Neural progenitor cell (in vitro differentiated cells): ENCODE measurements around the gene PLP2. TPM values are rescaled to one million over a fixed set of nuclear protein-coding genes. Genes with fewer than 3 reads are reported as not detected.

Source experiments
- DNase-seq: peaks from one replicate; pipeline ENCODE4 v3.0.0-alpha.2; 2016; ENCODE audit warnings: low spot score
- H2AFZ ChIP-seq: fragments of 200-600 bp; sonication (generic); replicated peaks from 2 replicates; pipeline ENCODE4 v1.6.1; 2016; ENCODE audit warnings: antibody characterized with exemption
- H3F3A ChIP-seq: fragments of 200-600 bp; sonication (generic); 2 replicates; pipeline ENCODE4 v1.6.1; 2016; ENCODE audit warnings: antibody characterized with exemption, low read depth
- H3K27ac ChIP-seq: fragments of 200-600 bp; sonication (generic); 2 replicates; pipeline ENCODE4 v1.5.1; 2016; ENCODE audit warnings: mild to moderate bottlenecking
- H3K27me3 ChIP-seq: fragments of 200-600 bp; sonication (generic); 2 replicates; pipeline ENCODE4 v1.6.1; 2016; ENCODE audit warnings: mild to moderate bottlenecking, moderate library complexity
- H3K36me3 ChIP-seq: fragments of 200-600 bp; sonication (generic); 2 replicates; pipeline ENCODE4 v1.5.1; 2016
- H3K4me1 ChIP-seq: fragments of 200-600 bp; sonication (generic); 2 replicates; pipeline ENCODE4 v1.6.1; 2016; ENCODE audit warnings: mixed run types
- H3K4me2 ChIP-seq: fragments of 200-600 bp; sonication (generic); 2 replicates; pipeline ENCODE4 v1.6.1; 2016
- H3K4me3 ChIP-seq: fragments of 200-600 bp; sonication (generic); 2 replicates; pipeline ENCODE4 v1.5.1; 2016
- H3K79me2 ChIP-seq: fragments of 200-600 bp; sonication (generic); 2 replicates; pipeline ENCODE4 v1.6.1; 2016; ENCODE audit warnings: low read depth
- H3K9ac ChIP-seq: fragments of 200-600 bp; sonication (generic); 2 replicates; pipeline ENCODE4 v1.6.1; 2016
- H3K9me3 ChIP-seq: fragments of 200-600 bp; sonication (generic); 2 replicates; pipeline ENCODE4 v1.5.1; 2016; ENCODE audit warnings: low read depth
- H4K20me1 ChIP-seq: fragments of 200-600 bp; sonication (generic); 2 replicates; pipeline ENCODE4 v1.6.1; 2016; ENCODE audit warnings: low read depth
- H3K27ac Mint-ChIP-seq: 3 replicates; pipeline ENCODE4 v1.8.0; 2021; ENCODE audit warnings: mixed read lengths
- H3K27me3 Mint-ChIP-seq: 2 replicates; pipeline ENCODE4 v1.8.0; 2022; ENCODE audit warnings: low read depth, mild to moderate bottlenecking, inconsistent platforms, moderate library complexity, mixed read lengths; ENCODE audit not compliant: insufficient read depth
- H3K36me3 Mint-ChIP-seq: 3 replicates; pipeline ENCODE4 v1.8.0; 2021; ENCODE audit warnings: mixed read lengths
- H3K4me1 Mint-ChIP-seq: 3 replicates; pipeline ENCODE4 v1.8.0; 2021; ENCODE audit warnings: mixed read lengths
- H3K4me3 Mint-ChIP-seq: 3 replicates; pipeline ENCODE4 v1.8.0; 2021; ENCODE audit warnings: mild to moderate bottlenecking, moderate library complexity, mixed read lengths
- H3K9me3 Mint-ChIP-seq: 3 replicates; pipeline ENCODE4 v1.8.0; 2020; ENCODE audit warnings: mixed read lengths
- EZH2 ChIP-seq: fragments of 200-600 bp; sonication (generic); IDR thresholded peaks from 2 replicates; pipeline ENCODE4 v1.6.1; 2017; ENCODE audit warnings: antibody characterized with exemption, mild to moderate bottlenecking, moderate library complexity
- EZH2phosphoT487 ChIP-seq: fragments of 200-600 bp; sonication (generic); IDR thresholded peaks from 2 replicates; pipeline ENCODE4 v1.6.1; 2017; ENCODE audit warnings: antibody characterized with exemption
- small RNA-seq: library from RNA; depleted of rRNA; stranded (forward); fragments of <200 nt; gene quantifications from one replicate; pipeline ENCODE3, GENCODE V24; 2015
- total RNA-seq: library from RNA; depleted of rRNA; stranded (reverse); fragments of >200 nt; gene quantifications from 2 replicates; pipeline ENCODE4 v1.2.3, GENCODE V29; 2015; ENCODE audit warnings: low replicate concordance
- TF ChIP-seq, protein P1 (sequence below): fragments of 200-600 bp; sonication (generic); IDR thresholded peaks from 2 replicates; pipeline ENCODE4 v1.5.1; 2017; ENCODE audit warnings: antibody characterized with exemption, mild to moderate bottlenecking

Gene PLP2
- total RNA-seq, 1 donor from 2014 or later = 0.13 TPM

DNA sequence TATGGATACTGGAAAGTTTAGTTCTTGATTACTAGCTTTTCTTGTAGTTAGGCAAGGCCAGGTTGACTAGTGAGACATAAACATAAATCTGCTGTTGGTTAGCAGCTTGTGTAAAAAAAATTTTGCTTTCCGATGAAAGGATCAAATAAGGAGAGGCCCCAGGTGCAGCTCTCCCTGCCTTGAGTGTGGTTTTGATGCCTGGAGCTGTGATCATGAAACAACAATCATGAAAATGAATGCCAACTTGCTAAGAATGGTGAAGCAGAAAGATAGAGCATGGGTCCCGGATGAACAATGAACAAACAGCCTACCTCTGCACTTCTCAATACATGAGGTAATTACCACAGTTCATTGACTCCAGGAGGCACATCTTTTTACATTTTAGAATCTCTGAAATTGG, 42.7 kb downstream of the PLP2 start:
- no peak overlapping the region for H2AFZ ChIP-seq
- DNase-seq = no peak
- no peaks in the 10 kb centered on the region for H3F3A ChIP-seq
- Mint-ChIP-seq H3K27me3 (peaks cover 12% of the 10 kb centered on the region), H3K9me3 (peaks cover 34% of the 10 kb centered on the region), H3K36me3 (no peaks in the 10 kb centered on the region), H3K4me3 (no peak overlapping the region), H3K4me1 (no peaks in the 10 kb centered on the region), H3K27ac (no peak overlapping the region)
- no peaks in the 10 kb centered on the region for H4K20me1 ChIP-seq
- H3K9me3 ChIP-seq = no peaks in the 10 kb centered on the region
- H3K4me3 ChIP-seq = no peak overlapping the region
- H3K4me1 ChIP-seq = no peaks in the 10 kb centered on the region
- H3K4me2 ChIP-seq = no peak overlapping the region
- H3K27me3 ChIP-seq = no peaks in the 10 kb centered on the region
- H3K27ac ChIP-seq = no peak overlapping the region
- H3K79me2 ChIP-seq = no peaks in the 10 kb centered on the region
- no peaks in the 10 kb centered on the region for H3K36me3 ChIP-seq
- H3K9ac ChIP-seq = no peak overlapping the region
- TF ChIP-seq, protein P1, sequence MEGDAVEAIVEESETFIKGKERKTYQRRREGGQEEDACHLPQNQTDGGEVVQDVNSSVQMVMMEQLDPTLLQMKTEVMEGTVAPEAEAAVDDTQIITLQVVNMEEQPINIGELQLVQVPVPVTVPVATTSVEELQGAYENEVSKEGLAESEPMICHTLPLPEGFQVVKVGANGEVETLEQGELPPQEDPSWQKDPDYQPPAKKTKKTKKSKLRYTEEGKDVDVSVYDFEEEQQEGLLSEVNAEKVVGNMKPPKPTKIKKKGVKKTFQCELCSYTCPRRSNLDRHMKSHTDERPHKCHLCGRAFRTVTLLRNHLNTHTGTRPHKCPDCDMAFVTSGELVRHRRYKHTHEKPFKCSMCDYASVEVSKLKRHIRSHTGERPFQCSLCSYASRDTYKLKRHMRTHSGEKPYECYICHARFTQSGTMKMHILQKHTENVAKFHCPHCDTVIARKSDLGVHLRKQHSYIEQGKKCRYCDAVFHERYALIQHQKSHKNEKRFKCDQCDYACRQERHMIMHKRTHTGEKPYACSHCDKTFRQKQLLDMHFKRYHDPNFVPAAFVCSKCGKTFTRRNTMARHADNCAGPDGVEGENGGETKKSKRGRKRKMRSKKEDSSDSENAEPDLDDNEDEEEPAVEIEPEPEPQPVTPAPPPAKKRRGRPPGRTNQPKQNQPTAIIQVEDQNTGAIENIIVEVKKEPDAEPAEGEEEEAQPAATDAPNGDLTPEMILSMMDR = no peak
- TF ChIP-seq EZH2phosphoT487 (no peak), EZH2 (no peak)

DNA sequence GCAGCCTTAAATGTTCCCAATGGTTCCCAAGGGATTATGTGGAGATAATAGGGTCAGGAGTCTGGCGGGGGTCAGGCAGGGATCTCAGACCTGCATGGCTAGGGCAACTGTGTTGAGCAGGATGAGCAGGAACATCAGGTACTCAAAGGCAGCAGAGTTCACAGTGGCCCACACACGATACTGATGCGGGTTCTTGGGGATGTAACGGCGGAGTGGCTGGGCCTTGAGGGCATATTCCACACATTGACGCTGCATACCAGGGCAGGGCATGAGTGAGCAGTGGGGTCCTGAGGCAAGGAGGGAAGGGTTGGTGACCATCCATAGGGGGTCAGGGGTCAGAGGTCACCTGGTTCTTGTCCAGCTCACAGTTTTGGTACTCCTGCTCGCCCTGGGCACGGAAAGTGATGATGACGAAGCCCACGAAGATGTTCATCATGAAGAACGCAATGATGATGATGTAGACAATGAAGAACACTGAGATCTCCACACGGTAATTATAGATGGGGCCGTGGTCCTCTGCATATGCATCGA, 43.4 kb downstream of the PLP2 start:
- no peak overlapping the region for H3K27ac Mint-ChIP-seq
- no peaks in the 10 kb centered on the region for H3K36me3 Mint-ChIP-seq
- H4K20me1 ChIP-seq = no peaks in the 10 kb centered on the region
- H3K9ac ChIP-seq = no peak overlapping the region
- no peak overlapping the region for H3K27ac ChIP-seq
- no peak overlapping the region for H3K4me3 ChIP-seq
- no peak overlapping the region for H3K4me3 Mint-ChIP-seq
- no peaks in the 10 kb centered on the region for H3K79me2 ChIP-seq
- no peak overlapping the region for H2AFZ ChIP-seq
- no peaks in the 10 kb centered on the region for H3K4me1 Mint-ChIP-seq
- no peak overlapping the region for H3K4me2 ChIP-seq
- H3K4me1 ChIP-seq = no peaks in the 10 kb centered on the region
- no peak for DNase-seq
- H3K36me3 ChIP-seq = no peaks in the 10 kb centered on the region
- H3K9me3 ChIP-seq = no peaks in the 10 kb centered on the region
- H3K9me3 Mint-ChIP-seq = peaks cover 37% of the 10 kb centered on the region
- no peaks in the 10 kb centered on the region for H3K27me3 ChIP-seq
- no peaks in the 10 kb centered on the region for H3F3A ChIP-seq
- no peak for TF ChIP-seq EZH2phosphoT487
- peaks cover 14% of the 10 kb centered on the region for H3K27me3 Mint-ChIP-seq

DNA sequence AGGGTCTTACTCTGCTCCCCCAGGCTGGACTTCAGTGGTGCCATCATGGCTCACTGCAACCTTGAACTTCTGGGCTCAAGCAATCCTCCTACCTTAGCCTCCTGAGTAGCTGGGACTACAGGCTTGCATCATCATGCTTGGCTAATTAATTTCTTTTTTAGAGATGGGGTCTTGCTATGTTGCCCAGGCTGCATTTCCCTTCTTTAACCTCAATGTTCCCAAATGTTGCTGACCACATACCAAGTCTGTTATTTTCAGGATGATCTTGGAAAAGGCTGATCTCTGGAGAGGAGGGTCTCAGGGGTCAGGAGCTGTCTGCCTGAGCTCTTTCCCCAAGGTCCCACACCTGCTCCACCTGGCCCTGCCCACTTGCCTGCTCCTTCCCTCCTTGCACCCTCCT, 48.4 kb downstream of the PLP2 start:
- Mint-ChIP-seq H3K9me3 (peaks cover 39% of the 10 kb centered on the region), H3K27me3 (peaks cover 20% of the 10 kb centered on the region), H3K27ac (no peak overlapping the region), H3K4me1 (no peaks in the 10 kb centered on the region), H3K4me3 (no peak overlapping the region), H3K36me3 (no peaks in the 10 kb centered on the region)
- Histone ChIP-seq H3K9ac (no peak overlapping the region), H3K9me3 (no peaks in the 10 kb centered on the region), H2AFZ (no peak overlapping the region), H4K20me1 (no peaks in the 10 kb centered on the region), H3K27me3 (no peaks in the 10 kb centered on the region), H3K4me3 (no peak overlapping the region), H3K79me2 (no peaks in the 10 kb centered on the region), H3K27ac (no peak overlapping the region), H3K4me2 (no peak overlapping the region), H3F3A (no peaks in the 10 kb centered on the region), H3K36me3 (no peaks in the 10 kb centered on the region), H3K4me1 (no peaks in the 10 kb centered on the region)
- DNase-seq = no peak
- no peak for TF ChIP-seq EZH2phosphoT487
- TF ChIP-seq, protein P1 = no peak
- TF ChIP-seq EZH2 = no peak

DNA sequence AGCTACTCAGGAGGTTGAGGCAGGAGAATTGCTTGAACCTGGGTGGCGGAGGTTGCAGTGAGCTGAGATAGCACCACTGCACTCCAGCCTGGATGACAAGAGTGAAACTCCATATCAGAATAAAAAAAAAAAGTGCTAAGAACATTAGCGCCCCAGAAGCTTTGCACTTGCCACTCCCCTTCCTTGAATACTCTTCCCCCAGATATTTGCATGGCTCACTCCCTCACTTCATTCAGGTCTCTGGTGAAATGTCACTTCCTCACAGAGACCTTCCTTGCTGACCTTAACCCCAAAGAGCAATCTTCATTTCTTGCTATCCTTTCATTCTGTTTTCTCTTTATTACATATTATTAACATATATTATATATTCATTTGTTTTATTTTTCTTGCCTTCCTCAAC, 50.2 kb downstream of the PLP2 start:
- no peak overlapping the region for H3K4me2 ChIP-seq
- no peak overlapping the region for H3K4me3 ChIP-seq
- no peak overlapping the region for H3K9ac ChIP-seq
- Mint-ChIP-seq H3K9me3 (peaks cover 32% of the 10 kb centered on the region), H3K4me1 (no peaks in the 10 kb centered on the region), H3K4me3 (no peak overlapping the region), H3K27me3 (peaks cover 23% of the 10 kb centered on the region), H3K36me3 (no peaks in the 10 kb centered on the region), H3K27ac (no peak overlapping the region)
- no peak for DNase-seq
- H3K4me1 ChIP-seq = no peaks in the 10 kb centered on the region
- H3K79me2 ChIP-seq = no peaks in the 10 kb centered on the region
- no peaks in the 10 kb centered on the region for H4K20me1 ChIP-seq
- H3K27ac ChIP-seq = no peak overlapping the region
- no peaks in the 10 kb centered on the region for H3K27me3 ChIP-seq
- H3K36me3 ChIP-seq = no peaks in the 10 kb centered on the region
- H3K9me3 ChIP-seq = no peaks in the 10 kb centered on the region
- no peak overlapping the region for H2AFZ ChIP-seq
- H3F3A ChIP-seq = no peaks in the 10 kb centered on the region
- TF ChIP-seq, protein P1 = no peak
- TF ChIP-seq EZH2phosphoT487 (no peak), EZH2 (no peak)

Small RNA genes lying within 50 kb of the gene (small RNA-seq; reads per million reads assigned to genes)
- not detected for gene RN7SL262P

Other genes starting within 250 kb of the PLP2 start
- gene OTUD5, start 214.3 kb upstream of the PLP2 start, total RNA-seq = 38.6 and 46.3 TPM in 2 replicates
- 0.39 and 1.4 TPM in 2 replicates for gene KCND1, start 200.1 kb upstream of the PLP2 start, total RNA-seq
- 30.1 and 38.9 TPM in 2 replicates for gene GRIPAP1, start 169.6 kb upstream of the PLP2 start, total RNA-seq
- 7.9 and 25.6 TPM in 2 replicates for gene TFE3, start 128.5 kb upstream of the PLP2 start, total RNA-seq
- gene CCDC120, start 112.9 kb upstream of the PLP2 start, total RNA-seq = 1.1 and 3.1 TPM in 2 replicates
- gene PRAF2, start 97.9 kb upstream of the PLP2 start, total RNA-seq = 0.30 and 11.0 TPM in 2 replicates
- 19.7 and 22.2 TPM in 2 replicates for gene WDR45, start 92.0 kb upstream of the PLP2 start, total RNA-seq
- 11.2 and 20.6 TPM in 2 replicates for gene GPKOW, start 48.2 kb upstream of the PLP2 start, total RNA-seq
- 1.4 and 1.5 TPM in 2 replicates for gene MAGIX, start 9.1 kb upstream of the PLP2 start, total RNA-seq
- gene PRICKLE3, start 14.5 kb downstream of the PLP2 start, total RNA-seq = 0.28 and 6.4 TPM in 2 replicates
- 0.07 and 0.62 TPM in 2 replicates for gene SYP, start 28.3 kb downstream of the PLP2 start, total RNA-seq
- 1.1 and 4.9 TPM in 2 replicates for gene CACNA1F, start 61.4 kb downstream of the PLP2 start, total RNA-seq
- 10.3 and 20.3 TPM in 2 replicates for gene CCDC22, start 63.6 kb downstream of the PLP2 start, total RNA-seq
- 0.19 TPM in 1 of 2 replicates, not detected in the other for gene FOXP3, start 92.8 kb downstream of the PLP2 start, total RNA-seq
- gene PPP1R3F, start 97.9 kb downstream of the PLP2 start, total RNA-seq = 5.6 and 21.2 TPM in 2 replicates
- not detected in 2 replicates for gene GAGE10, start 131.7 kb downstream of the PLP2 start, total RNA-seq
- gene GAGE12J, start 150.1 kb downstream of the PLP2 start, total RNA-seq = not detected in 2 replicates
- gene GAGE13, start 159.7 kb downstream of the PLP2 start, total RNA-seq = not detected in 2 replicates